K562 (cell line): ENCODE data around the gene MRPL55. TPM values are rescaled to one million over a fixed set of nuclear protein-coding genes. Genes with fewer than 3 reads are reported as not detected.

ENCODE experiments used
- DEAF1 ChIP-seq: fragments of 450-650 bp; formaldehyde crosslinking; IDR thresholded peaks from 2 replicates; pipeline ENCODE4 v1.4.0; 2020; ENCODE audit warnings: mild to moderate bottlenecking, moderate library complexity
- DLX4 ChIP-seq: fragments of 250-450 bp; sonication (Bioruptor Pico); IDR thresholded peaks from 2 replicates; pipeline ENCODE4 v1.6.1; 2021; ENCODE audit warnings: mild to moderate bottlenecking
- GTF2E2 ChIP-seq: fragments of 200-800 bp; sonication (Bioruptor generic); IDR thresholded peaks from 2 replicates; pipeline ENCODE4 v1.6.1; 2016; ENCODE audit warnings: missing genetic modification characterization, missing compliant biosample characterization
- MAX ChIP-seq: sonication (generic); formaldehyde crosslinking; IDR thresholded peaks from 2 replicates; pipeline ENCODE4 v1.9.0; 2022; ENCODE audit warnings: mild to moderate bottlenecking, missing genetic modification reagents
- POLR2A ChIP-seq: fragments of 450-650 bp; conservative IDR thresholded peaks from 2 replicates; pipeline ENCODE4 v1.6.1; 2016
- RBM34 ChIP-seq: fragments of 200-400 bp; formaldehyde crosslinking; IDR thresholded peaks from 2 replicates; pipeline ENCODE4 v1.6.1; 2018; ENCODE audit warnings: low read length, borderline replicate concordance; ENCODE audit not compliant: insufficient read depth
- SMARCB1 ChIP-seq: IDR thresholded peaks from 2 replicates; pipeline ENCODE4 v1.6.1; 2011; ENCODE audit warnings: improper control_type of control experiment, low read depth; ENCODE audit not compliant: insufficient read length
- TAF1 ChIP-seq: IDR thresholded peaks from 2 replicates; pipeline ENCODE4 v1.6.1; 2011; ENCODE audit warnings: mild to moderate bottlenecking, low read length, moderate library complexity; ENCODE audit not compliant: insufficient read depth, control insufficient read depth, severe bottlenecking; ENCODE audit errors: extremely low read depth
- TAF7 ChIP-seq: fragments of 450-650 bp; IDR thresholded peaks from 2 replicates; pipeline ENCODE4 v1.6.1; 2016; ENCODE audit warnings: missing genetic modification characterization, missing compliant biosample characterization
- TEAD1 ChIP-seq, 2 experiments: fragments of 450-650 bp in 1 of 2; sonication (generic) in 1 of 2; formaldehyde crosslinking; IDR thresholded peaks; 2 replicates each; pipeline versions ENCODE4 v1.4.0 to v1.8.0; 2020 to 2022; ENCODE audit warnings: mild to moderate bottlenecking in 2 of 2, missing genetic modification reagents in 1 of 2
- UBTF ChIP-seq, 2 experiments: IDR thresholded peaks; 2 replicates each; pipeline ENCODE4 v1.6.1; 2012; ENCODE audit warnings: improper control_type of control experiment in 2 of 2, low read depth in 2 of 2, low read length in 2 of 2, borderline replicate concordance in 1 of 2
- ZBTB40 ChIP-seq, 2 experiments: fragments of 450-650 bp in 1 of 2; sonication (generic) in 1 of 2; formaldehyde crosslinking in 1 of 2; IDR thresholded peaks; 2 replicates each; pipeline versions ENCODE4 v1.7.1 to v1.9.0; 2016 to 2022; ENCODE audit warnings: inconsistent platforms in 1 of 2, mild to moderate bottlenecking in 1 of 2, missing genetic modification reagents in 1 of 2
- ZNF764 ChIP-seq: fragments of 250-450 bp; sonication (Bioruptor Pico); IDR thresholded peaks from 2 replicates; pipeline ENCODE4 v1.4.0; 2020; ENCODE audit warnings: low read depth, mild to moderate bottlenecking, moderate library complexity
- polyA plus RNA-seq, 8 experiments: library from polyadenylated mRNA; depleted of rRNA in 4 of 8; stranded (reverse) in 5 of 8; unstranded in 3 of 8; fragments of >200 nt; fragmentation: Nextera tagmentation in 2 of 8; fragmentation: Illumina TruSeq in 1 of 8; extraction: Ambion mirVana in 2 of 8; extraction: Trizol in 1 of 8; gene quantifications; 2 replicates each; pipeline versions ENCODE4 v1.2.1 to v1.2.3, GENCODE V29; 2011 to 2014; ENCODE audit warnings: inconsistent platforms in 1 of 8, missing spikeins in 1 of 8
- total RNA-seq, 7 experiments: library from RNA; depleted of rRNA in 6 of 7; stranded (reverse); fragments of >200 nt in 6 of 7; fragmentation: Illumina TruSeq in 2 of 7; extraction: Trizol in 2 of 7; gene quantifications; 2 replicates each; pipeline versions ENCODE4 v1.2.1 to v1.2.3, GENCODE V29; 2011 to 2021; ENCODE audit warnings: low replicate concordance in 1 of 7

The MRPL55 gene
- total and polyA plus RNA-seq, 9 of the 15 experiments (the other 6 are each of a cell fraction or from before 2014, with no cell fraction given): 34.9 to 228 (median 81.0) TPM

- TF ChIP-seq ZBTB40 (IDR thresholded peaks at IDR 0.05) (no peak), ZBTB40 (CRISPR knock-in tag; IDR thresholded peaks at IDR 0.05) (no peak), GTF2E2 (tag) (no peak), ZNF764 (CRISPR knock-in tag) (no peak), TAF1 (peak; percentile 55), MAX (CRISPR knock-in tag) (no peak), POLR2A (peak; percentile 84), DLX4 (CRISPR knock-in tag) (no peak), DEAF1 (CRISPR knock-in tag) (0 out of 2 replicates have a peak, but pooled peaks have one; percentile 7), SMARCB1 (no peak), TEAD1 (CRISPR knock-in tag; IDR thresholded peaks at IDR 0.05) (peak in 1 of 2 experiments; percentile 41; a peak in 1 of 4 replicates), RBM34 (no peak), TAF7 (tag) (peak; percentile 16; the same call in 1 of the 2 replicates), UBTF (IDR thresholded peaks at IDR 0.05; ENCODE audit: borderline replicate concordance in 1 of 2, low read depth in 2 of 2, low read length in 2 of 2) (0 out of 4 replicates have a peak, but pooled peaks have one; percentile 12 to 20)
These were observed 30.4 kb upstream of the MRPL55 start (continued) for GRCh38 chr1:228139406-228139930.
